ENCODE data around the gene RPS6KB1.
A peak's percentile ranks its signal among the peaks of the same experiment; 100 is the strongest.
"Not testable (repeated sequence)": the region's sequence is repeated elsewhere in the genome, so short reads cannot be mapped to it uniquely, and the experiment has no call there.

RPS6KB1 gene

GRCh38 chr17:59846394-59847165 lies 46.3 kb upstream of the RPS6KB1 start:
- Histone ChIP-seq H3K27me3 (ENCODE audit: low read length) (no peaks in the 10 kb centered on the region), H2AFZ (ENCODE audit: low read depth, low read length, severe bottlenecking) (no peak overlapping the region), H3K9me3 (ENCODE audit: insufficient read depth, low read length) (no peaks in the 10 kb centered on the region), H4K20me1 (ENCODE audit: low read depth, low read length) (no peaks in the 10 kb centered on the region), H3K4me2 (ENCODE audit: low read depth, low read length, poor library complexity, severe bottlenecking) (peak overlapping the region; percentile 51), H3K9ac (ENCODE audit: low read length) (no peak overlapping the region), H3K9me2 (replicated peaks; ENCODE audit: insufficient read depth, low read length) (no peaks in the 10 kb centered on the region), H3K79me2 (ENCODE audit: insufficient read depth, low read length) (no peaks in the 10 kb centered on the region), H3K4me3 (ENCODE audit: insufficient read depth, low read length, poor library complexity, severe bottlenecking) (no peak overlapping the region), H3K27ac (ENCODE audit: low read depth, low read length) (peak overlapping the region; percentile 73), H3F3A (ENCODE audit: insufficient read depth) (peaks cover 19% of the 10 kb centered on the region), H3K36me3 (ENCODE audit: low read length) (no peaks in the 10 kb centered on the region)
- no peak for TF ChIP-seq CTCF (IDR thresholded peaks at IDR 0.05; ENCODE audit: insufficient read depth, low read length, poor library complexity, severe bottlenecking)

GRCh38 chr17:59848385-59848668 lies 44.6 kb upstream of the RPS6KB1 start:
- Histone ChIP-seq H3K9ac (ENCODE audit: low read length) (no peak overlapping the region), H3K9me3 (ENCODE audit: insufficient read depth, low read length) (no peaks in the 10 kb centered on the region), H3K4me3 (ENCODE audit: insufficient read depth, low read length, poor library complexity, severe bottlenecking) (no peak overlapping the region), H3K27ac (ENCODE audit: low read depth, low read length) (no peak overlapping the region), H3K36me3 (ENCODE audit: low read length) (no peaks in the 10 kb centered on the region), H3K9me2 (replicated peaks; ENCODE audit: insufficient read depth, low read length) (no peaks in the 10 kb centered on the region), H4K20me1 (ENCODE audit: low read depth, low read length) (no peaks in the 10 kb centered on the region), H3K79me2 (ENCODE audit: insufficient read depth, low read length) (no peaks in the 10 kb centered on the region), H2AFZ (ENCODE audit: low read depth, low read length, severe bottlenecking) (no peak overlapping the region), H3K4me2 (ENCODE audit: low read depth, low read length, poor library complexity, severe bottlenecking) (no peak overlapping the region), H3F3A (ENCODE audit: insufficient read depth) (peaks cover 19% of the 10 kb centered on the region), H3K27me3 (ENCODE audit: low read length) (no peaks in the 10 kb centered on the region)
- TF ChIP-seq EZH2phosphoT487 (conservative IDR thresholded peaks at IDR 0.05; ENCODE audit: low read length) (no peak), CTCF (IDR thresholded peaks at IDR 0.05; ENCODE audit: insufficient read depth, low read length, poor library complexity, severe bottlenecking) (no peak)

GRCh38 chr17:59848778-59849177 lies 44.1 kb upstream of the RPS6KB1 start:
- TF ChIP-seq EZH2phosphoT487 (conservative IDR thresholded peaks at IDR 0.05; ENCODE audit: low read length) (no peak), CTCF (IDR thresholded peaks at IDR 0.05; ENCODE audit: insufficient read depth, low read length, poor library complexity, severe bottlenecking) (no peak)
- no peak overlapping the region for H2AFZ ChIP-seq (ENCODE audit: low read depth, low read length, severe bottlenecking)
- no peaks in the 10 kb centered on the region for H3K36me3 ChIP-seq (ENCODE audit: low read length)
- H3K9ac ChIP-seq (ENCODE audit: low read length) = no peak overlapping the region
- H3K9me2 ChIP-seq (replicated peaks; ENCODE audit: insufficient read depth, low read length) = no peaks in the 10 kb centered on the region
- H3K27me3 ChIP-seq (ENCODE audit: low read length) = no peaks in the 10 kb centered on the region
- H3K79me2 ChIP-seq (ENCODE audit: insufficient read depth, low read length) = no peaks in the 10 kb centered on the region
- H3K27ac ChIP-seq (ENCODE audit: low read depth, low read length) = no peak overlapping the region
- H3F3A ChIP-seq (ENCODE audit: insufficient read depth) = peaks cover 19% of the 10 kb centered on the region
- H3K4me2 ChIP-seq (ENCODE audit: low read depth, low read length, poor library complexity, severe bottlenecking) = no peak overlapping the region
- no peak overlapping the region for H3K4me3 ChIP-seq (ENCODE audit: insufficient read depth, low read length, poor library complexity, severe bottlenecking)
- no peaks in the 10 kb centered on the region for H3K9me3 ChIP-seq (ENCODE audit: insufficient read depth, low read length)
- no peaks in the 10 kb centered on the region for H4K20me1 ChIP-seq (ENCODE audit: low read depth, low read length)

- H3K27ac ChIP-seq (ENCODE audit: low read depth, low read length); H3K4me2 ChIP-seq (ENCODE audit: low read depth, low read length, poor library complexity, severe bottlenecking); H3K9me3 ChIP-seq (ENCODE audit: insufficient read depth, low read length); H2AFZ ChIP-seq (ENCODE audit: low read depth, low read length, severe bottlenecking); H3K27me3 ChIP-seq (ENCODE audit: low read length); H3K9ac ChIP-seq (ENCODE audit: low read length); H3K9me2 ChIP-seq (replicated peaks; ENCODE audit: insufficient read depth, low read length); H3K4me3 ChIP-seq (ENCODE audit: insufficient read depth, low read length, poor library complexity, severe bottlenecking); H4K20me1 ChIP-seq (ENCODE audit: low read depth, low read length); H3K79me2 ChIP-seq (ENCODE audit: insufficient read depth, low read length); H3K36me3 ChIP-seq (ENCODE audit: low read length): not testable (repeated sequence)
- peaks cover 12% of the 10 kb centered on the region for H3F3A ChIP-seq (ENCODE audit: insufficient read depth)
These were observed 42.6 kb upstream of the RPS6KB1 start for GRCh38 chr17:59850311-59850710.
